22Rv1 (cell line): ENCODE measurements around the gene TMTC1.
A peak's percentile ranks its signal among the peaks of the same experiment; 100 is the strongest.

Source experiments
- H3K27ac ChIP-seq: fragments of 450-650 bp; 2 replicates; pipeline ENCODE4 v1.5.1; 2017
- CTCF ChIP-seq: fragments of 450-650 bp; IDR thresholded peaks from 2 replicates; pipeline ENCODE4 v1.5.1; 2017; ENCODE audit warnings: mild to moderate bottlenecking
- ZFX ChIP-seq: fragments of 450-650 bp; IDR thresholded peaks from 2 replicates; pipeline ENCODE4 v1.6.1; 2017; ENCODE audit warnings: antibody characterized with exemption, borderline replicate concordance

TMTC1 gene

GRCh38 chr12:29792853-29793252 lies 9.1 kb upstream of the TMTC1 start:
- H3K27ac ChIP-seq, result no peak overlapping the region
- no peak for TF ChIP-seq CTCF
- no peak for TF ChIP-seq ZFX

GRCh38 chr12:29792132-29792531 lies 8.4 kb upstream of the TMTC1 start:
- no peak overlapping the region for H3K27ac ChIP-seq
- no peak for TF ChIP-seq CTCF
- no peak for TF ChIP-seq ZFX

GRCh38 chr12:29782871-29783772 lies 620 bp downstream of the TMTC1 start:
- TF ChIP-seq CTCF (no peak), ZFX (no peak)
- H3K27ac ChIP-seq, result peak overlapping the region; percentile 24; the same call in 1 of the 2 replicates

- H3K27ac ChIP-seq, result no peak overlapping the region
- TF ChIP-seq ZFX, result no peak
- TF ChIP-seq CTCF, result no peak
These were observed 1.4 kb downstream of the TMTC1 start for GRCh38 chr12:29782285-29782870.

GRCh38 chr12:29781705-29782266 lies 2.0 kb downstream of the TMTC1 start:
- H3K27ac ChIP-seq, result no peak overlapping the region
- no peak for TF ChIP-seq CTCF
- TF ChIP-seq ZFX, result no peak

- no peak overlapping the region for H3K27ac ChIP-seq
- TF ChIP-seq CTCF (no peak), ZFX (no peak)
These were observed 2.6 kb downstream of the TMTC1 start for GRCh38 chr12:29781188-29781587.

GRCh38 chr12:29780084-29780483 lies 3.7 kb downstream of the TMTC1 start:
- TF ChIP-seq ZFX (no peak), CTCF (no peak)
- no peak overlapping the region for H3K27ac ChIP-seq
